ENCODE data around the gene TIMMDC1.
"Not testable (repeated sequence)": the region's sequence is repeated elsewhere in the genome, so short reads cannot be mapped to it uniquely, and the experiment has no call there.

The TIMMDC1 gene

DNA sequence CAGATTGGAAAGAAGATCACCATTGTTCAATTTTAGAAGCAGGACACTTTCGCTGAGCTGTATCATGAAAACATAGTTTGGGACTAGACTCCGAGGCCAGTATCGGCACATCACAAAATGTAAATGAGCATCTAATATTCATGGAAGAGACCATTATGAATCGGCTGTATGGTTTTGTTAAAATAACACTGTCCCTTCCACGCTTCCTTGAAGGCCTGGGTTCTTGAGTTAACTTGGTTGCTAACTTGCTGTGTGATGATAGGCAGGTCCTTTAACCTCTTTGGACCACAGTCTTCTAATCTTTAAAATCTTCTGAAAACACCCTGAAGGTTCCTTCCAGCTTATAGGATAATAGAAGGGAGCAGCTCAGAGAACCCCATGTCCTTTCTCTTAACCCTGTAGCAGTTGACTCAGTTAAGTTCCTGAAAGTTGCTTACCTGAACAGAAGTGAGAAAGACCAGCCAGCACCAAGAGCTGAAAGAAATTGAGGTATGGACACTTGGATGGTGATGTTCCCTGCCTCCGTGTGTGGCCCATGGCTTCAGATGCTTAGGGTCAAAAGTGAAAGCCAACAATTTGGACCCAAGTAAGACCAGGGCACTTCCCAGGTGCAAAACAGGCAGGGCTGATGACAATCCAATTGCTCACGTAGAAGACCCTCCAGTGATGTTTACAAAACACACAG lies 59.0 kb downstream of the TIMMDC1 start:
- DNase-seq (ENCODE audit: low read depth in 2 of 2), result no peak

- peak in 1 of 2 donors; percentile 17 for DNase-seq (ENCODE audit: low read depth in 2 of 2)
Measured at GRCh38 chr3:119557877-119558269, 59.5 kb downstream of the TIMMDC1 start.

GRCh38 chr3:119558626-119559317 lies 60.4 kb downstream of the TIMMDC1 start:
- no peak for DNase-seq (ENCODE audit: low read depth in 2 of 2)

DNA sequence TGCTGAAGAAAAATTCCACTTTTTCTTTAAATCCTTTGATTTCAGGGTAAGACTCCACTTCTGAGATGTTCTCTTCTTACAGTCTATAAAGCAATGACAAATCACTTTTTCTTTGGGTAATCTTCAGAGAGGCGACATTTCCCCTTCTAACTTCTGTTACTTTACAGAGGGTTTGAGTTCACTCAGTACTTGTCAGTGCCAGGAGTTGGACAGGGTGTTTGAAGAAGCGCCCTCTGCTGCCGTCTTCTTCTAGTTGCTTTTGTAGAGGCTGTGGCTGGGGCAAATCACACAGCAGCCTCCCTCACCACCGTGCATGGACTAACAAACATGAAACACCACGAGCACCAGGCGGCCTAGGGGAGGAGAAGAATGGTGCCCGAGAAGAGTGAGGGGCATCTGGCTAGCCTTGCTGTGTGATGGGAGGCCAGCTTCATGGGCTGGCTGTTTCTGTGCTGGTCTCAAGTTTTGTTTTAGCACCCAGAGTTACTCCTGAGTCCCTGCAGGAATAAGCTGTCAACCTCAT lies 61.2 kb downstream of the TIMMDC1 start, which contains the start of gene CD80:
Gene CD80 (minus strand): TSS at position 174 of the 523 bp plus-strand sequence. CDS start 1,886 bp downstream, outside the sequence.
- DNase-seq (ENCODE audit: low read depth in 2 of 2), result peak; percentile 33 to 38

DNA sequence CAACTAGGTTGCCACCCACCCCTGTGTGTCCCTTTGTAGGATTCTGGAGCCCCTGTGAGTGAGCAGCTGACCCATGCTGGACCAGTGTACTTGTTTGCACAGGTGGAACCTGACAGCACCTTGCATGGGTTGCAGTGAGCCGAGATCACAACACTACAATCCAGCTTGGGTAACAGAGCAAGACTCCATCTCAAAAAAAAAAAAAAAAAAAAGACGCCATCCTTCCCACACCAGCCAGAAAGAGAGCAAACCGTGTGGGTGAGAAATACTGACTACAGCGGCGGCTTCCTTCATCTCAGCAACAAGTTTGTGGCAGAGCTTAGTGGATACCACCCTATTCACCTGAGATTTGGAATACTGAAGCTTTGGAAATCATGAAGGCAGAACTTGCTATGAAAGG lies 61.8 kb downstream of the TIMMDC1 start:
- DNase-seq (ENCODE audit: low read depth in 2 of 2), result no peak

- peak in 1 of 2 donors; percentile 2 for DNase-seq (ENCODE audit: low read depth in 2 of 2)
Measured at GRCh38 chr3:119562307-119562961, 64.1 kb downstream of the TIMMDC1 start.

DNA sequence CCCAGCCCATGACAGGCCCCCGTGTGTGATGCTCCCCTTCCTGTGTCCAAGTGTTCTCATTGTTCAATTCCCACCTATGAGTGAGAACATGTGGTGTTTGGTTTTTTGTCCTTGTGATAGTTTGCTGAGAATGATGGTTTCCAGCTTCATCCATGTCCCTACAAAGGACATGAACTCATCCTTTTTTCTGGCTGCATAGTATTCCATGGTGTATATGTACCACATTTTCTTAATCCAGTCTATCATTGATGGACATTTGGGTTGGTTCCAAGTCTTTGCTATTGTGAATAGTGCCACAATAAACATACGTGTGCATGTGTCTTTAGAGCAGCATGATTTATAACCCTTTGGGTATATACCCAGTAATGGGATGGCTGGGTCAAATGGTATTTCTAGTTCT lies 65.0 kb downstream of the TIMMDC1 start:
- not testable (repeated sequence) for DNase-seq (ENCODE audit: low read depth in 2 of 2)

GRCh38 chr3:119569156-119569555 lies 70.8 kb downstream of the TIMMDC1 start:
- DNase-seq (ENCODE audit: low read depth in 2 of 2), result no peak

DNA sequence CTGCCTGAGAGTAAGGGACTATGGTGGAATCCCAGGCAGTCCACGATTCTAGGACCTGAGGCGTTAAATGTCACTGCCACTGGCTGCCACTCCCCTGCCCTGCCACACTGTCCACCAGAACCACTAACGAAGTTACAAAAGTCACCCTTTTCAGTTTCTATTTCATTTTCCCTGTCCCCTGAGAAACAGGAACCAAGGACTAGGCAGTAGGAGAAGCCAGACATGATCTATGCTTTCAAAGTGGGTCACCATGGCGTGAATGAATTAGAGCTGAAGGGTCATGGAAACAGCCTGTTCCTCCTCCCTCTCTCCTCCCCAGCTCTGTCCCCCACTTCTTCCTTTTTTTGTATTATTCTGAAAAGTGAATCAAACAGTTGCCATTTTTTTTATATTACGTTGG lies 71.9 kb downstream of the TIMMDC1 start:
- no peak for DNase-seq (ENCODE audit: low read depth in 2 of 2)

DNA sequence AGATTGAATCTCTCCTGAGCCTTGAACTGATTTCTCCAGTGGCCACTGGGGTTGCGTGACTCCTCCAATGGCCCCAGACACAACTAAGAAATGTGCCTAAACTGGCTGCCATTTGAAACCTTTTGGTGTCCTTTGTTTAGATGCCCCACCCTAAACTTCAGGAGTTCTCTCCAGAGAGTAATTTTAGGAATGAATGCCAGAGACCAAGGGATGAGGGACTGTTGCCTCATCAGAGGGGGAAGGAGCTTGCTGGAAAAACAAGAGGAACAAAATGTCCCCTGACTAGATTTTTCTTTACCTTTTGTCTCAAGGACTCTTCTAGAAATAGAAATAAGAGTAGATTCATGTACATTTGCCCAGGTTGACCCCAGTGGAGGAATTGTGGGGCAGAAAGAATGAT lies 72.9 kb downstream of the TIMMDC1 start:
- DNase-seq (ENCODE audit: low read depth in 2 of 2), result no peak

DNA sequence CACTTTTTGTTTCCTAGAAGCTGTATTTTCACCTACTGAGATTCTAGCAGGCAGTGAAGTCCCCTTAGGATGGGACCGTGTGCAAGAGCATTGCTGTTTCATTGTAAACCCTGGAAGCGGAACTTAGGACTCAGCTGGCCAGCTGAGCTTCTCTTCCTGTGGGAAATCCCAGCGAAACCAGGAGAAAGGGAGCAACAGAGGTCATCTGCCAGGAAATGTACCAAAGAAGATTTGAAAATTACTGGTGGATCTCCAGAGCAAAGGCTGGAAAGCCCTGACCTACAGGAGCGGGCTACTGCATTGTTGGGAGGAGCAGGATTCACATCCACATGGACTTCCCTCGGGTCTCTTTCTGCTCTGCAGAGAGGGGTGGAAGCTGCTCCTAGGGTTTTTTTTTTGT lies 73.3 kb downstream of the TIMMDC1 start:
- DNase-seq (ENCODE audit: low read depth in 2 of 2), result no peak

All from stimulated activated CD8-positive, alpha-beta memory T cell treated with anti-CD3 and anti-CD28 coated beads, Interleukin-7, amount 100 ng/mL, for 4 hours (primary cell).